Activated gamma-delta T cell treated with Interleukin-2 at 50 U/mL for 16 hours (primary cell): ENCODE results near the gene PDCD10.

Experiments
- DNase-seq: peaks from one replicate; pipeline ENCODE4 v3.0.0-alpha.2; 2020

PDCD10 gene

GRCh38 chr3:167734498-167735232 is at the start of gene PDCD10:
TSS of gene PDCD10 (minus strand) at chr3:167734892. CDS start at chr3:167720157, 14,735 bp downstream.
- peak; percentile 96 for DNase-seq

DNA sequence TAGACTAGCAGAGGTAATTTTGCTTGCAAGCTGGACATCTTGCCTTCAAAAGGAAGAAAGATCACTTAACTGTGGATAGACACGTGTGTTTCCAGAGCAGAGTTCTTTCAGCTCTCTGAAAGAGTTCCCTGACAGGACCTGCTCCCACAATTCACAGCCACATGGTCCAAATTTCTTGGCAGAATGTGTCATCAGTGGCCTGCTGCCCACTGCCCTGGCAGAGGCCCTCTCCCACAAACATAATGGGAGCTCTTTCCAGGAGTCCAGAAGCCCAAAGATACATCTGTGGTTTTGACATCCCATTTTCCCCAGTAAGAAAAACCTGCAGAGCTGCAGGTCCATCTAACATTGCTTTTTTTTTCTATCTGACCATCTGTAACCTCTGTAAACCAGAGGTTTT is 49.1 kb upstream of the PDCD10 start:
- DNase-seq: no peak

GRCh38 chr3:167780214-167780883 is 45.7 kb upstream of the PDCD10 start:
- DNase-seq: no peak

DNA sequence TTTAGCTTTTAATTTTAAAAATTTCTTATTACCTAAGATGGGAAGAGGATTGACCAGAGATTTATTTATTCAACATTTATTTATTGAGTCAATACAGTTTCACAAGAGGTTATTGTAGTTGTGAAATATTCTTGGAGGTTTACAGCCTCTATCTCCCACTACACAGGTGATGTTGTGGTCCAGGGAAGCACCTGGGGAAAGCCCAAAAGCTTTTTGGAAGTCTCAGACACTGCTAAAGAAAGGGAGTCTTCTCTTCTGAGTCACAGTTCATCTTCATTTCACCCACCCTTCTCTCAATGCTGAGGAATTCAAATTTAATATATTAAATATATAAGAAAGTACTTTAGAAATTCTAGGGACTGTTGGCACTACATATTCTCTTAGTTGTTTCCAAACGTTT is 42.7 kb upstream of the PDCD10 start:
- no peak for DNase-seq

- DNase-seq: no peak
Observed at GRCh38 chr3:167776066-167776685, 41.5 kb upstream of the PDCD10 start.

- no peak for DNase-seq
Observed at GRCh38 chr3:167773584-167773983, 38.9 kb upstream of the PDCD10 start.

- DNase-seq: no peak
Observed at GRCh38 chr3:167772992-167773391, 38.3 kb upstream of the PDCD10 start.

GRCh38 chr3:167762296-167762695 is 27.6 kb upstream of the PDCD10 start:
- no peak for DNase-seq

GRCh38 chr3:167761302-167761701 is 26.6 kb upstream of the PDCD10 start:
- DNase-seq: no peak

GRCh38 chr3:167754049-167754448 is 19.4 kb upstream of the PDCD10 start:
- no peak for DNase-seq

- no peak for DNase-seq
Observed at GRCh38 chr3:167750272-167750971, 15.7 kb upstream of the PDCD10 start.

- DNase-seq: no peak
Observed at GRCh38 chr3:167749728-167750127, 15.0 kb upstream of the PDCD10 start.

GRCh38 chr3:167749209-167749608 is 14.5 kb upstream of the PDCD10 start:
- no peak for DNase-seq

DNA sequence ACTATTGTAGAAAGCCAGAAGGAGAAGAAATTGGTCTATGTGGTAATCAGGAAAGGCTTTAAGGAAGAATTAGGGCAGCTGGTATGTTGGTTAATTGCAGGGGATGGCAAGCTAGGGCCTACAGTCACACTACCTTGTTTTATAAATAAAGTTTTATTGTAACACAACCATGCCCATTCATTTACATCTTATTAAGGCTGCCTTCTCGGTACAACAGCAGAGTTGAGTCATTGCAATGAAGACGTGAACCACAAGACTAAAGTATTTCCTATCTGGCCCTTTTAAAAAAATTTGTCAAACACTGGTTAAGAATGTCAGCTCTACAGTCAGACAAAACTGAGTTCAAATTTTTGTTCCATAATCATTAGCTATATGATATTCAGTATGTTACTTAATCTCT is 9.1 kb upstream of the PDCD10 start:
- no peak for DNase-seq

DNA sequence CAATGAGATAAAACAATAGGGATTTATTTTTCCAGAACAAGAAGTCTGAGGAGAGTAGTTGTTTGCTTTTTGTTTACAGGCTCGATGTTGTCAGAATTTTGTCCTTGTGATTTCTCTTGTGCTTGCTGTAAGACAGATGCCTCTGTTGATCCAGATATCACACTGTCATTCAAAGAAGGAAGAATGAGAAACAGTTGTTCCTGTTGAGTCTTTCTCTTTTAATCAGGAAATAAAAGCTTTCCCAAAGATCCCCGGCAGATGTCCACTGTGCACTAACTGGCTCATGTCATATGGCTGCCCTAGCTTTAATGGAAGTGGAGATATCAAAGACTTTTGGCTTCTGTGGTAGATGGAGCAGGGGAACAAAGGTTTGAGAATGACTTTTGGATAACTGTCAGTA is 7.6 kb upstream of the PDCD10 start:
- DNase-seq: no peak

DNA sequence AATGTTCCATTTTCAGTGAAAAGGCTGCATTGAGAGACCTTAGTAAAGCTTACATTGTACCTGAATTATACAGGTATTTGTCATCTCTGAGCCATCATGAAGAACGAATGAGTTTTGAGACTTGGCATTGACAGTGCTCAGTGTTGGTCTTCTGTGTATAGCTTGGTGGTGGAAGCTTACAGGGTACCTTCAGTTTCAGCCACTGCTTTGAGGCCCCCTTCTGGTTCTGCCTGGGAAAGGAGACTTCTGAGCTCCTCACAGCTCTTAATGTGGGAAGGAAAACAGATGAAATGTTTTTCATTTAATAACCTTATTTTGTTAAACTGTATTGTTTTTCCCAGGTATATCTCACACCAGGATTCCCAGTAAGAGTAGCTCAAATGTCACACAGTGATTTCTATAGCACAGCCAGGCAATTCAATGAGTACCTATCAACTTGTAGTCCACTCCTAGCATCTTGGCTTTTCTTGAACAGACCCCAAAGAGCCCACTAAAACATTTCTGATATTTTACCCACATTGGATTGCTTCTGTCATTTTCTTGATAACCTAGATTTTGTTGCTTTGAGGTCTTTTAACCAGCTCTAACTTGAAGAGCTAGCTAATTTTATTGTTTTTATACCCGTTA is 6.4 kb upstream of the PDCD10 start:
- DNase-seq: peak; percentile 25

DNA sequence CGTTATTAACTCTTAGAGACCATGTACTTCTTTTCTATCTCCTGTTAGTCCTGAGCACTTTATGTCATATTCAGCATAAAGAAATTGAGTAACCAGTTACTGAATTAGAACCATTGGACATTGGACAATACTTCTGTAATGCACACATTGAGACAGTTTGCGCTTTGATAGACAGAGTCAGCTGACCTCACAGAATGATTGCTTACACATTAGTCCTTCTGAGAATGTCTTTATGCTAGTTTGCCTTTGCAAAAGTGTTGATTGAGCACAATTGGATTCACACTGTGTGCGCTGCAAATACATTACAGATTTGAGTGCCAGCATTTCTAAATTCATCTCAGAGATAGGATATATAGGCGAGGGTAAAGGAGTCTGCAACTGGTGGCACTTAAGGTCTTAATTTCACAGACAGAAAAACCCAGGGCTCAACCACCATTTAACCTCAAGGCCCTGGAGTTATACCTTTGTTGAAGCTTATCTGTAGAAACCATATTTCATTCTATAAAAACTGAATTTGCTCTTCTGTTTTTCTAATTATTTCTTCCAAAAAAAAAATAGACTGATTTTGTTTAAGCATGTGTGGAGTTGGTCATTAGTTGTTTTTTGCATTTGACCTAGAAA is 4.6 kb upstream of the PDCD10 start:
- DNase-seq: no peak

- DNase-seq: no peak
Observed at GRCh38 chr3:167738037-167738436, 3.3 kb upstream of the PDCD10 start.

- no peak for DNase-seq
Observed at GRCh38 chr3:167736997-167737396, 2.3 kb upstream of the PDCD10 start.

DNA sequence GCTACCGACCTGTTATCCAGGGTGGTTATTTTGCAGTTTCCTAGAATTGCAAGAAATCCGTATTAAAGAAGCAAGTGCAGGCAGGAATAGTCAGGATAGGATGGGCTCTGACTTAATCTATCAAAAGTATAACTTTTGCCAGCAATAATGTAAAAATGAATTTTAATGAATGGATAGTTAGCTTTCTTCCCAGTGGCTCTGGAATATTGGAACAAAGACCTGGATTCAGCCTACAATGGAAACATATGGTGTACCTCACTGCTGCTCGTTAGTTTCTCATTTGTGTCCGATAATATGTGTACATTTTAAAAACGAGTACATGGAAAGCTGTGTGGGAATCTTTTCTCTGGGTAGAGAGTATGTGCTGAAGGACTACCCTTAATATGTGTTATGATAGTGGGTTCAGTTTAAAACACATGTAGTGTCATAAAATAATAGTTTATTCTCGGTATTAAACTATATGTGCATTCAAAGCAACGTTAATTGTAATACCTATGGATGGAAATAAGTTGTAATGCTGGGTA is 1.6 kb upstream of the PDCD10 start:
- no peak for DNase-seq

GRCh38 chr3:167735233-167736138 is 794 bp upstream of the PDCD10 start, which contains the start of gene SERPINI1:
TSS of gene SERPINI1 (plus strand) at chr3:167735721. CDS start at chr3:167789129, 53,408 bp downstream.
- peak; percentile 72 for DNase-seq
